Activated naive CD4-positive, alpha-beta T cell treated with Interleukin-2 at 50 U/mL for 16 hours (primary cell): ENCODE measurements around the gene ASTN2.
"Not testable (repeated sequence)": the region's sequence is repeated elsewhere in the genome, so short reads cannot be mapped to it uniquely, and the experiment has no call there.

Experiments
- DNase-seq: peaks from one replicate; pipeline ENCODE4 v3.0.0-alpha.2; 2020

ASTN2 gene

GRCh38 chr9:116713271-116713670 lies 701.6 kb downstream of the ASTN2 start:
- no peak for DNase-seq

DNA sequence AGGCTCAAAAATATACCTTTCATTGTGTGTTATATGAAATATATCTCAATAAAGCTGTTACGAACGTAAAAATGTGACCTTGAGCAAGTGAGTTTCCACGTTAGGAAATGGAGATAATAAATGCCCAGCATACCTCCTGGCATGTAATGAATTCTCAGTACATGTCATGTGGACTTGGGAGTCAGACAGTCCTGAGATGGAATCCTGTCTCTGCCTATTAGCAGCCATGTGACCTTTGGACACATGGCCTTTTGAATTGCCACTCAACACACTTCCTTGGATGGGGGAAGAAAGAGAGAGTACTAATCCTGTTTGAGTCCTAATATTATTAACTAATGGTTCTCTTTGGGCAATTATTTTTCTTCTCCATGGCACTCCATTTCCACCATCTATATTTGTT lies 702.1 kb downstream of the ASTN2 start:
- no peak for DNase-seq

GRCh38 chr9:116706310-116707290 lies 708.3 kb downstream of the ASTN2 start:
- no peak for DNase-seq

DNA sequence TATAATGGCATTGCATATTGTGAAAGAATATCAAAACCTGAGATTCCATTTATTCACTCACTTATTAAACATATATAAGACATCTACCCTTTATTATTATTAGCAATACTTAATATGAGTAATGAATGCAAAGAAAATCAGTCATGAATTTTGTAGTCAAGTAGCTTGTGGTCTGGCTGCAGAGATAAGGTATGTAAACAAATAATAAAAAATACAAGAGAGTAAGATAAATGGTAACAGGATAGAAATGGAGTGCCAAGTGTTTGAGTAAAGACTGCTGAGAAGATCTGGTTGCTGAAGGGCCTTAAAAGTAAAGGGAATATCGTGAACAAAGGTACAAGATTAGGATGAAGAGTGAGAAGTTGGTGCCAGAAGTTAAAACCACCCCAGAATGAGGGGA lies 709.3 kb downstream of the ASTN2 start:
- DNase-seq = no peak

- DNase-seq = no peak
These were observed 710.4 kb downstream of the ASTN2 start for GRCh38 chr9:116704470-116704869.

DNA sequence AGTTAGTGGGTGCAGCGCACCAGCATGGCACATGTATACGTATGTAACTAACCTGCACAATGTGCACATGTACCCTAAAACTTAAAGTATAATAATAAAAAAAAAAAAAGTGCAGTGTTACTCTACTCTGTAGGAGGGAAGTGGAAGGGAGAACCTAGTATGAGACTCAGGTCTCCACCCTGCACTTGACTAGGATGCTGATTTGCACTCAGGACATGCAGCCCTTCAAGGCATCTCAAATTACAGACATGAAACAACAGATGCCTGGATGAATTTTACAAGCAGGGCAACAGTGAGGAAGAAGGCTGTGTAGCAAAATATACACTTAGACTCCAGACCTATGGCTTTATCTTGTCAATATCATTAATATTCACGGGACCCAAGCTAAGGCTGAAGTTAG lies 711.2 kb downstream of the ASTN2 start:
- DNase-seq = no peak

DNA sequence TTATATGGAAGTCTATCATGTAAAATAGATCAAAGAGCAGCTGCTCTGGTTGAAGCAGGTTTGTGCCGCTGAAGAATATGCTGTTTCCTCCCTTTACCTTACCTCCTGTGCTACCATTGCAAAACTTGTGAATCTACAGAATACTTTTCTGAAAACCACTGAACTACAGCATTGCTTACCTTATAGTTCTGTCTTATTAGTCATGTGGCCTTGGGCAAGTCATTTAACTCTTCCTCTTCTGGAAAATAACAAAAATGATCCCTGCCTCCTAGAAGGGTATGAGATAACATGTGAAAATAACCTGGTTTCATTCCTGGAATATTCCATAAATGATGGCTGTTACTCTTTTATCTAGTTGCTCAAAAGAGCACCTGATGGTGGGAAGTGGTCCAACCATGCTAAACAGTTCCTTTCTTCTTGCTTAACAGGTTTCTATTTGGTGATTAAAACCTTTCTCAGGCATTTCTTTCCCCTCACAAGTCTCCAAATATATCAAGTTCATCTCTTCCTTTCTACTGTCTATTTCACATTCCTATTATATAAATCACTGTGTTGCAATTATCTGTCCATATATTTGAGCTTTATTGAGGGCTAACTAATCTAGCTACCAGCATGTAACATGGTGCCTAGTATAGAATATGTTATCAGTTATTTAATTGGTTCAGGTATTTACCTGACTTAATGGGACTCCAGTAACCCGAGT lies 712.8 kb downstream of the ASTN2 start:
- DNase-seq = no peak

DNA sequence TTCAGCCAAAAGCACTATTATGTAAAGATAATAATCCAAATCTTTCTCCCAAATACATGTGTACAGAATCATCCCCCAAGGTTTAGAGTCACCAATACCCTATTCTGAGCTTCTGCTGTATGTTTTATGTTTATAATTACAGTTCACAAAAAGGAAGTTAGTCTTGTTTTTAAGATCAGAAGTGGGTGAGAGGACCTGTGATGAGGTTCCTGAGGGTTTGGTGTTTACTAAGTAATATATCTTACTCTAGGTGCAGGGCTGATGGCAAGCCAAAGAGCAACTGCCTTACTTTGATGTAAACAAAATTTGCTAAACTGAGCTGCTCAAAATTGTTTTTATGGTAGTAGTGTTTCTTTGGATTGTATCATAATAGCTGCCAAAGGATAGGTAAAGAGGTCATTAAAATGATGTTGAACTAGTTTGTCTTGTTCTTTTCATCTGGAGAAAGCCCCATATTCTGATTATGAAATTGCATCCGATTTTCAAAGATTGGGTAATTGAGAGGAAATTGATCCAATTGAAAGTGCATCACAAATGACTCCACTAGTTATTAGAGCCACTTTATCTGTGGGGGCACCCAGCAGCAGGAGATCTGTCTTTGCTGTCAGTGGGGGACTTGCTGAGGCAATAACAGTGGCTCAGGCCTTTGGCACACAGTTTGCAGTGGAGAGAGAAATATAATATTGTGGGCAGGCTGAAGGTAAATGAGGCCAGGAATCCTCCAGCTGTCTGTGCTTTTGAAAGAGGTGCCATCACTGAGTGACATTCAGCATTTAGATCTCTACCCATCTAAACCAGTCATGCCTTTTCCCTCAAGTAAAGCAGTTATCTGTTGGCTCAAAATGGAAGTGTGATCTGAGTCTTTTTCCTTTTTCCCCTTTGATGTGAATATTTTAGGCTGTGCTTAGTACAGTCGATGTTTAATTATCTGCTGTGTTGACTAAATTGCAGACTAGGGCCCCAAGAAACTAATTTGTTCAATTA lies 713.7 kb downstream of the ASTN2 start:
- DNase-seq = no peak

- DNase-seq = no peak
These were observed 714.6 kb downstream of the ASTN2 start for GRCh38 chr9:116700279-116700678.

DNA sequence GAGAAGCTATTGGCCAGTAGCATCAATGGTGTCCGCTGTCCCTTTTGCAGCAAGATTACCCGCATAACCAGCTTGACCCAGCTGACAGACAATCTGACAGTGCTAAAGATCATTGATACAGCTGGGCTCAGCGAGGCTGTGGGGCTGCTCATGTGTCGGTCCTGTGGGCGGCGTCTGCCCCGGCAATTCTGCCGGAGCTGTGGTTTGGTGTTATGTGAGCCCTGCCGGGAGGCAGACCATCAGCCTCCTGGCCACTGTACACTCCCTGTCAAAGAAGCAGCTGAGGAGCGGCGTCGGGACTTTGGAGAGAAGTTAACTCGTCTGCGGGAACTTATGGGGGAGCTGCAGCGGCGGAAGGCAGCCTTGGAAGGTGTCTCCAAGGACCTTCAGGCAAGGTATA lies 717.0 kb downstream of the ASTN2 start:
- DNase-seq = no peak

DNA sequence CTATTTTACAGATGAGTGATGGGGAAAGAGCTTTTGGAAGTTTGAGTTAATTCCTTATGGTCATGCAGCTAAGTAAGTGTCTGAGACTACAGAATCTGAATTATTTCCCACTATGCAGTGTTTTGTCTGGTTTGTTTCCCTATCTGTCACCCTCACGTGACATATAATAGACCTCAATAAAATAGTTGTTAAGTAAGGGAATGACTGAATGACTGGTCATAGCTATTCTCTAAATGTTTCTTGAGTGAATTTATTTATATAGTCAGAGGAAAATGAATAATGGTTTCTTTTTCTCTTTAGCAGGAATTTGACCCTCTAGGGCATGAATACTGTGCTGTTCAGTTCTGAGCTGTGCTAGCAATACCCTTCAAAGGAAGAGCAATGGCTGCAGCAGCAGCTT lies 717.5 kb downstream of the ASTN2 start:
- DNase-seq = no peak

- no peak for DNase-seq
These were observed 719.4 kb downstream of the ASTN2 start for GRCh38 chr9:116695438-116695837.

GRCh38 chr9:116694785-116695291 lies 720.0 kb downstream of the ASTN2 start:
- no peak for DNase-seq

GRCh38 chr9:116693233-116693731 lies 721.6 kb downstream of the ASTN2 start:
- DNase-seq = no peak

DNA sequence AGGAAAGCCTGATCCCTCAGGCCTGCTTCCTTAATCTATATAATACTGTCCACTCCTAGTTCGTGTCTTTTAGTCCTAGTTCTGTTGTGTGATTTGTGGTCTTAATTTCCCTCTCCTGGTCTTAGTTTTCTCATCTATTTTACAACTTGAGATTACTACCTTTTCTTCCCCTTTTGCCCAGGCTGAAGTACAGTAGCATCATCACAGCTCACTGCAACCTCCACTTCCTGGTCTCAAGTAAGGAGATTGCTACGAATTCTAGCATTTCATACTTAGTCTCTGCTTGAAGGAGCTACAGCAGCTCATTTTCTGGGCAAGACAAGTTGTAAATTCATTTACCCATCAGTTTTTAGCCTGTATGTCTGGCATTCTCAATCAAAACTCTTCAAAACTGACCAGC lies 722.2 kb downstream of the ASTN2 start:
- DNase-seq = no peak

GRCh38 chr9:116691607-116692006 lies 723.2 kb downstream of the ASTN2 start:
- DNase-seq = no peak

DNA sequence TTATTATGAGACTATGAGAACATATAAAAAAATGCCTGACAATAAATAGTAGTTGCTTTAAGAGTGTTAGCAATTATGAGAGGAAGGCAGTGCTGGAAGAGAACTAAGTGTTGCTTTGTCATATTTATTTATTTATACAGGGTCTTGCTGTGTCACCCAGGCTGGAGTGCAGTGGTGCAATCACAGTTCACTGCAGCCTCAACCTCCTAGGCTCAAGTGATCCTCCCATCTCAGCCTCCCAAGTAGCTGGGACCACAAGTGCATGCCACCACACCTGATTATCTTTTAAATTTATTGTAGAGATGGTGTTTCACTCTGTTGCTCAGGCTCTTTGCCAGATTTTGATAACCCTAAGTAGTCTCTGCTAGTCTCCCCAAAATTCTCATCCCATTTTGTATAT lies 724.1 kb downstream of the ASTN2 start:
- not testable (repeated sequence) for DNase-seq

GRCh38 chr9:116689486-116690032 lies 725.3 kb downstream of the ASTN2 start:
- no peak for DNase-seq

DNA sequence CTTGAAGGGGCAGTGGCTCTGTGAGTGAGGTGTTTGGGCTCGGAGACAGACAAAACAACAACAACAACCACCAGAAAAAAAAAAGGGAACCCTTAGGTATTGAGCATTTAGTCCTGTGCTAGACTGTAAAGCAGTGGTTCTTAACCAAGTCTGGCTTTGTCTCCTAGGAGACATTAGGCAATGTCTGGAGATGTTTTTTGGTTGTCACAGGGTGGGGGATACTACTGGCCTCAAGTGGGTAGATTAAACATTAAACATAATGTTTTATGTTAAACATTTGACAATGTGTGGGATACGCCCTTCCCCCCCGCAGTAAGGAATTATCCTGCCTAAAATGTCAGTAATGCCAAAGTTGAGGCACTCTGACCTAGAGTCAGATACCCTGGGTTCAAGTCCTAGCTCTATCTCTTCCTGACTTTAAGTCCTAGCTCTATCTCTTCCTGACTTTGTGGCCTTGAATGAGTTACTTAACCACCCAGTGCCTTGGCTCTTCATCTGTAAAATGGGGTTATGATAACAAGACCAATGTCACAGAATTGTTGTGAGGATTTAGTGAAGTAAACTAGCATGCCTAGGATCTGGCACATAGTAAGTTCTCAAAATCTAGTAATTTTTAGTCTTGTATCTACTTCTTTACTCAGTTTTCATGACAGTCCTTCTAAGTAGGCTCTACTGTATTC lies 725.9 kb downstream of the ASTN2 start:
- no peak for DNase-seq

- peak; percentile 7 for DNase-seq
These were observed 727.1 kb downstream of the ASTN2 start for GRCh38 chr9:116687754-116688135.

DNA sequence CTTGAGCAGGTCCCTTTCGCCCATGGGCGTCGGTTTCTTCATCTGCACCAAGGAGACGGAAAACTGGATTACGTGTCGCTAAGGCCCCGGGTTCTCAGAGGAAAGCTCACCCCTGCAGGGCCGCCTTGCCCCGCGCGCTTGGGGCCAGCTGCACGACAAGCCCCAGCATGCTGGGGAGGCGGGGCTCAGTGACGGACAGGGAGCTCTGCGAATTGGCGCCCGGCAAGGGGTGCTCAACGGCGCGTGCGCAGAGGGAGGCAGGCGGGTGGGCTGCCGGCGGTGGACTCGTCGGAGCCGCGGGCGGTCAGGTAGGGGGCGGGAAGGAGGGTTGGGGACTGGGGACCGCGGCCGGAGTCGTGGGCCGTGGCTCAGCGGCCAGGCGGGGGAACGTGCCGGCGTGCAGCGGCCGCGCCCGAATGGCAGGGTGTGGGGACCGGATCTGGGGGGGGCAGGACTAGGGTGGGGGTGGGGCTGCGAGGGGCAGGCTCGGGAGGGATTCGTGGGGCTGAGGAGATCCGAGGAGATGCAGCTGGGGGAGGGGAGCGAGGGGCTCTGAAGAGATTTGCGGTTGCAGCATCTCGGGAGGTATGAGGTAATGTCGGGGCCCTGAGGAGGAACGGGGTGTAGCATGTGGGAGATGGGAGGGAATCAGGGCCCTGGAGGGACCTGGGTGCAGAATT lies 727.6 kb downstream of the ASTN2 start, which contains the start of gene TRIM32:
TRIM32 (plus strand) TSS at position 232 of the 680 bp plus-strand sequence. CDS start 10,438 bp downstream, outside the sequence.
- peak; percentile 95 for DNase-seq
